ENCODE measurements around the gene KCNJ15. TPM values are rescaled to one million over a fixed set of nuclear protein-coding genes. Genes with fewer than 3 reads are reported as not detected.

Gene KCNJ15
- total and polyA plus RNA-seq, 11 donors, result 0.07 to 1.8 (median 0.38) TPM

DNA sequence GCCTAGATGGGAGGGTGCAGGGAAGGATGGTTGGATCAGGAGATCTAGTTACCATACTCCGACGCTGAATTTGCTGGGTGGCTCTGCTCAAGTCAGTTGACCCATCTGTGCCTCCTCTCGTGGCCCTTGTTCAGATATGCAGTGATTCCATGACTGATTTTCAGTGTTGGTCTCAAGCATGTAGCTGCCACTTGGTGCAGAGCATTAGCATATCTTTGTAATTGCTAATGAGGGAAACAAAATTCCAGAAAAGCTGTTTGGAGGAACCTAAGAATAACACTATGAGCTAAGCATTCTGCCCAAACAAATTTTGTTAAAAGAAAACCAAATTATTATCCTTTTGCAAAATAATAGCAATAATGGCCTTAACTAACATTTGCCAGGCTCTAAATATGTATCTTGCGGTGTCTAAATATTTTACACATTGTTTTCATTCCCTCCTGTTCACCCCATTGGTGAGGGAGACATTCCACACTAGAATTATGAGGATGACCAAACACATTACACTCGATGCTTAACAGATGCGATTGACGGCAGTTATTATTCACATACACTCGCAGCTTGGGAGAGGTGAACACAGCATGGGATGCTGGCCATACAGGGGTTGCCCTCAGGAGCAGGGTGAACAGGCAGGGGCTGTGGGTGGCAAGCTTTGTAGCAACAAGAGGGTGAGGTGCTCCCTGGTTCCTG, 69.1 kb downstream of the KCNJ15 start:
- no peak overlapping the region for H3K4me3 ChIP-seq
- DNase-seq (no peak), ATAC-seq (no peak)
- no peaks in the 10 kb centered on the region for H3K36me3 ChIP-seq
- H3K9me3 ChIP-seq, result no peaks in the 10 kb centered on the region
- TF ChIP-seq, protein P1, sequence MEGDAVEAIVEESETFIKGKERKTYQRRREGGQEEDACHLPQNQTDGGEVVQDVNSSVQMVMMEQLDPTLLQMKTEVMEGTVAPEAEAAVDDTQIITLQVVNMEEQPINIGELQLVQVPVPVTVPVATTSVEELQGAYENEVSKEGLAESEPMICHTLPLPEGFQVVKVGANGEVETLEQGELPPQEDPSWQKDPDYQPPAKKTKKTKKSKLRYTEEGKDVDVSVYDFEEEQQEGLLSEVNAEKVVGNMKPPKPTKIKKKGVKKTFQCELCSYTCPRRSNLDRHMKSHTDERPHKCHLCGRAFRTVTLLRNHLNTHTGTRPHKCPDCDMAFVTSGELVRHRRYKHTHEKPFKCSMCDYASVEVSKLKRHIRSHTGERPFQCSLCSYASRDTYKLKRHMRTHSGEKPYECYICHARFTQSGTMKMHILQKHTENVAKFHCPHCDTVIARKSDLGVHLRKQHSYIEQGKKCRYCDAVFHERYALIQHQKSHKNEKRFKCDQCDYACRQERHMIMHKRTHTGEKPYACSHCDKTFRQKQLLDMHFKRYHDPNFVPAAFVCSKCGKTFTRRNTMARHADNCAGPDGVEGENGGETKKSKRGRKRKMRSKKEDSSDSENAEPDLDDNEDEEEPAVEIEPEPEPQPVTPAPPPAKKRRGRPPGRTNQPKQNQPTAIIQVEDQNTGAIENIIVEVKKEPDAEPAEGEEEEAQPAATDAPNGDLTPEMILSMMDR (IDR thresholded peaks at IDR 0.05), result no peak
- 88 to 95% (median 91%) methylated on average over 8 of the region's 8 CpGs for WGBS, 4 donors
- peaks cover 0 to 14% (median 0%) of the 10 kb centered on the region in 9 donors for H3K27me3 ChIP-seq
- H3K27ac ChIP-seq, result no peak overlapping the region
- peaks cover 0 to 10% (median 0%) of the 10 kb centered on the region in 12 donors for H3K4me1 ChIP-seq
- intact Hi-C loops (cut with DNase I), result no loop called here

GRCh38 chr21:38326429-38326828, 69.6 kb downstream of the KCNJ15 start:
- WGBS, 4 donors, result 87 to 90% (median 88%) methylated on average over 4 of the region's 4 CpGs
- no peaks in the 10 kb centered on the region for H3K9me3 ChIP-seq
- ATAC-seq, result no peak
- DNase-seq, result no peak
- H3K4me3 ChIP-seq, result no peak overlapping the region
- H3K4me1 ChIP-seq, result peaks cover 0 to 10% (median 0%) of the 10 kb centered on the region in 12 donors
- H3K27ac ChIP-seq, result no peak overlapping the region
- TF ChIP-seq, protein P1 (IDR thresholded peaks at IDR 0.05), result no peak
- no peak for TF ChIP-seq POLR2A (IDR thresholded peaks at IDR 0.05)
- no peaks in the 10 kb centered on the region for H3K36me3 ChIP-seq
- intact Hi-C loops (cut with DNase I), result no loop called here
- H3K27me3 ChIP-seq, result peaks cover 0 to 14% (median 0%) of the 10 kb centered on the region in 9 donors

DNA sequence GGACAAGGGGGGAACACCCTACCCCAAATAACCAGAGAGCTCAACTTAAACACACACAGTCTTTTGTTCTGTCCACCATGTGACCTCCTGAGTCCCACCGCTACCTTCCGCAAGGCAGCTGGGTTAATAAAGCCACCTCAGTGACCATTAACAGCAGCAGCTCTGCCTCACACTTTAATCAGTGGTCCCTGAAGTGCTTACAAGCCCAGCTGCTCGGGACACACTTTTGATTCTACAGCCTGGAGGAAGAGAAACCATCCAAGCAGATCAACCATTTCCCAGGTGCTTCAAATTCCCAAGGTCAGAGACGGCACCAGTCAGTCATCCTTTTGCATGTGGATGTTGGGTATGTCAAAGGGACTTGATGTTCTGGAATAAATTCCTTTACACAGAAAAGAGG, 70.1 kb downstream of the KCNJ15 start:
- Histone ChIP-seq H3K9me3 (no peaks in the 10 kb centered on the region), H3K27me3 (peaks cover 0 to 12% (median 0%) of the 10 kb centered on the region in 9 donors), H3K4me1 (peaks cover 0 to 10% (median 0%) of the 10 kb centered on the region in 12 donors), H3K4me3 (no peak overlapping the region), H3K27ac (no peak overlapping the region), H3K36me3 (no peaks in the 10 kb centered on the region)
- ATAC-seq (no peak), DNase-seq (no peak)
- TF ChIP-seq POLR2A (IDR thresholded peaks at IDR 0.05), result no peak
- TF ChIP-seq, protein P1 (IDR thresholded peaks at IDR 0.05), result no peak
- intact Hi-C loops (cut with DNase I), result no loop called here
- 70 to 96% (median 82%) methylated on average over 4 of the region's 4 CpGs for WGBS, 4 donors

DNA sequence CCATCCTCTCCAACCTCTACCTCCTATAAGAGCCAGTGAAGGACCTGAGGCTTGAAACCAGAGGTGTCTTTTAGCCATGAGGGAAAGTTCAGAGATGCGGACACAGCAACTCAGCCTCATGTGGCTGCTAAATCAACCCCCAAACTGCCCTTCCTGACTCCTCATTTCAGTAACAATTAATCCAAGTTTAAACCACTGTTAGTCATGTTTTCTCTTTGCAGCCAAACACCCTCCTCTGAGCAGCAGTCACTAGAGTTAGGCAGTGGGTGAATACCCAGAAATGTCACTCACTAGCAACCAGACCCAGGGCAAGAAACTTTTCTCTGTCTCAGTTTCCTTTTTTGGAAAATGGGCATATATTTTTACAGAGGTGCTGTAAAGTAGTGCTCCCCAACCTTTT, 71.2 kb downstream of the KCNJ15 start:
- TF ChIP-seq, protein P1 (IDR thresholded peaks at IDR 0.05), result no peak
- TF ChIP-seq POLR2A (IDR thresholded peaks at IDR 0.05), result no peak
- H3K27me3 ChIP-seq, result peaks cover 0 to 12% (median 0%) of the 10 kb centered on the region in 9 donors
- H3K36me3 ChIP-seq, result no peaks in the 10 kb centered on the region
- ATAC-seq (no peak), DNase-seq (no peak)
- no peak overlapping the region for H3K27ac ChIP-seq
- intact Hi-C loops (cut with DNase I), result no loop called here
- H3K9me3 ChIP-seq, result no peaks in the 10 kb centered on the region
- peaks cover 0 to 10% (median 0%) of the 10 kb centered on the region in 12 donors for H3K4me1 ChIP-seq
- no peak overlapping the region for H3K4me3 ChIP-seq
- 90 to 100% (median 99%) methylated on average over 1 of the region's 1 CpG for WGBS, 4 donors

Data from heart left ventricle (tissue), 16 donors.